K562 (cell line): ENCODE results near the gene IRF6.

Experiments
- BRCA1 ChIP-seq, 2 experiments: fragments of 450-650 bp in 1 of 2; sonication (generic) in 1 of 2; formaldehyde crosslinking in 1 of 2; IDR thresholded peaks; 2 replicates each; pipeline versions ENCODE4 v1.5.0 to v1.6.1; 2017 to 2020; ENCODE audit warnings: mild to moderate bottlenecking in 1 of 2, missing genetic modification reagents in 1 of 2
- ESRRA ChIP-seq: fragments of 450-650 bp; IDR thresholded peaks from 2 replicates; pipeline ENCODE4 v1.6.1; 2014; ENCODE audit warnings: low read depth, mild to moderate bottlenecking, moderate library complexity, borderline replicate concordance
- KDM1A ChIP-seq, 2 experiments: fragments of 450-650 bp; IDR thresholded peaks; 2 replicates each; pipeline ENCODE4 v1.6.1; 2016; ENCODE audit warnings: mild to moderate bottlenecking in 2 of 2
- PHF20 ChIP-seq: fragments of 450-650 bp; IDR thresholded peaks from 2 replicates; pipeline ENCODE4 v1.6.1; 2018; ENCODE audit not compliant: partially characterized antibody
- POLR2AphosphoS2 ChIP-seq: IDR thresholded peaks from 2 replicates; pipeline ENCODE4 v1.6.1; 2012; ENCODE audit warnings: low read length, improper control_type of control experiment
- SIN3A ChIP-seq, 2 experiments: fragments of 150-350 bp in 1 of 2; IDR thresholded peaks; 2 replicates each; pipeline ENCODE4 v1.6.1; 2011 to 2016; ENCODE audit warnings: borderline replicate concordance in 2 of 2, low read depth in 2 of 2, low read length in 2 of 2, mild to moderate bottlenecking in 2 of 2, moderate library complexity in 2 of 2; ENCODE audit not compliant: control insufficient read depth in 1 of 2
- SPI1 ChIP-seq: IDR thresholded peaks from 2 replicates; pipeline ENCODE4 v1.6.1; 2011; ENCODE audit warnings: low read depth, low read length, control low read depth, borderline replicate concordance
- TEAD4 ChIP-seq, 2 experiments: sonication (generic) in 1 of 2; formaldehyde crosslinking in 1 of 2; IDR thresholded peaks; 2 replicates each; pipeline versions ENCODE4 v1.6.1 to v1.8.0; 2012 to 2022; ENCODE audit warnings: borderline replicate concordance in 1 of 2, inconsistent platforms in 1 of 2, low read length in 1 of 2, mild to moderate bottlenecking in 1 of 2, missing genetic modification reagents in 1 of 2
- TF ChIP-seq, protein P1 (sequence below): fragments of 450-650 bp; IDR thresholded peaks from 2 replicates; pipeline ENCODE4 v1.6.1; 2016; ENCODE audit warnings: antibody characterized with exemption
- TF ChIP-seq, protein P2 (sequence below), 3 experiments: fragments of 200-800 bp in 1 of 3; sonication (Bioruptor generic) in 1 of 3; sonication (generic) in 1 of 3; formaldehyde crosslinking in 1 of 3; IDR thresholded peaks; 2 replicates each; pipeline versions ENCODE4 v1.6.1 to v1.8.0; 2016 to 2022; ENCODE audit warnings: mild to moderate bottlenecking in 2 of 3, missing compliant biosample characterization in 2 of 3, missing genetic modification characterization in 2 of 3, missing genetic modification reagents in 1 of 3
- TF ChIP-seq, protein P3 (sequence below), 3 experiments: IDR thresholded peaks in 2 of 3; conservative IDR thresholded peaks in 1 of 3; 2 replicates each; pipeline ENCODE4 v1.5.1; 2011 to 2012; ENCODE audit warnings: low read length in 3 of 3, mild to moderate bottlenecking in 3 of 3, control low read depth in 2 of 3, improper control_type of control experiment in 1 of 3, inconsistent platforms in 1 of 3, low read depth in 1 of 3, mixed read lengths in 1 of 3, moderate library complexity in 1 of 3; ENCODE audit not compliant: insufficient read depth in 2 of 3

- TF ChIP-seq SPI1, result no peak
- no peak for TF ChIP-seq PHF20
- TF ChIP-seq, protein P1, sequence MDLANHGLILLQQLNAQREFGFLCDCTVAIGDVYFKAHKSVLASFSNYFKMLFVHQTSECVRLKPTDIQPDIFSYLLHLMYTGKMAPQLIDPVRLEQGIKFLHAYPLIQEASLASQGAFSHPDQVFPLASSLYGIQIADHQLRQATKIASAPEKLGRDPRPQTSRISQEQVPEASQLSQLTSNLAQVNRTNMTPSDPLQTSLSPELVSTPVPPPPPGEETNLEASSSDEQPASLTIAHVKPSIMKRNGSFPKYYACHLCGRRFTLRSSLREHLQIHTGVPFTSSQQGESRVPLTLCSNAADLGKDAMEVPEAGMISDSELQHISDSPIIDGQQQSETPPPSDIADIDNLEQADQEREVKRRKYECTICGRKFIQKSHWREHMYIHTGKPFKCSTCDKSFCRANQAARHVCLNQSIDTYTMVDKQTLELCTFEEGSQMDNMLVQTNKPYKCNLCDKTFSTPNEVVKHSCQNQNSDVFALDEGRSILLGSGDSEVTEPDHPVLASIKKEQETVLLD, result no peak
- no peak for TF ChIP-seq KDM1A (IDR thresholded peaks at IDR 0.05)
- TF ChIP-seq, protein P2, sequence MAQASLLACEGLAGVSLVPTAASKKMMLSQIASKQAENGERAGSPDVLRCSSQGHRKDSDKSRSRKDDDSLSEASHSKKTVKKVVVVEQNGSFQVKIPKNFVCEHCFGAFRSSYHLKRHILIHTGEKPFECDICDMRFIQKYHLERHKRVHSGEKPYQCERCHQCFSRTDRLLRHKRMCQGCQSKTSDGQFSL (CRISPR knock-in tag; IDR thresholded peaks at IDR 0.05), result no peak
- TF ChIP-seq, protein P2 (tag; IDR thresholded peaks at IDR 0.05), result no peak
- TF ChIP-seq, protein P3, sequence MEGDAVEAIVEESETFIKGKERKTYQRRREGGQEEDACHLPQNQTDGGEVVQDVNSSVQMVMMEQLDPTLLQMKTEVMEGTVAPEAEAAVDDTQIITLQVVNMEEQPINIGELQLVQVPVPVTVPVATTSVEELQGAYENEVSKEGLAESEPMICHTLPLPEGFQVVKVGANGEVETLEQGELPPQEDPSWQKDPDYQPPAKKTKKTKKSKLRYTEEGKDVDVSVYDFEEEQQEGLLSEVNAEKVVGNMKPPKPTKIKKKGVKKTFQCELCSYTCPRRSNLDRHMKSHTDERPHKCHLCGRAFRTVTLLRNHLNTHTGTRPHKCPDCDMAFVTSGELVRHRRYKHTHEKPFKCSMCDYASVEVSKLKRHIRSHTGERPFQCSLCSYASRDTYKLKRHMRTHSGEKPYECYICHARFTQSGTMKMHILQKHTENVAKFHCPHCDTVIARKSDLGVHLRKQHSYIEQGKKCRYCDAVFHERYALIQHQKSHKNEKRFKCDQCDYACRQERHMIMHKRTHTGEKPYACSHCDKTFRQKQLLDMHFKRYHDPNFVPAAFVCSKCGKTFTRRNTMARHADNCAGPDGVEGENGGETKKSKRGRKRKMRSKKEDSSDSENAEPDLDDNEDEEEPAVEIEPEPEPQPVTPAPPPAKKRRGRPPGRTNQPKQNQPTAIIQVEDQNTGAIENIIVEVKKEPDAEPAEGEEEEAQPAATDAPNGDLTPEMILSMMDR (IDR thresholded peaks at IDR 0.05 in 2 of 3, conservative IDR thresholded peaks at IDR 0.05 in 1 of 3; ENCODE audit: insufficient read depth in 2 of 3, low read depth in 1 of 3, low read length in 3 of 3), result no peak
- TF ChIP-seq ESRRA, result no peak
- no peak for TF ChIP-seq BRCA1 (IDR thresholded peaks at IDR 0.05)
- no peak for TF ChIP-seq BRCA1 (CRISPR knock-in tag; IDR thresholded peaks at IDR 0.05)
- no peak for TF ChIP-seq SIN3A (IDR thresholded peaks at IDR 0.05; ENCODE audit: borderline replicate concordance in 2 of 2, control insufficient read depth in 1 of 2, low read depth in 2 of 2, low read length in 2 of 2)
- no peak for TF ChIP-seq TEAD4 (IDR thresholded peaks at IDR 0.05; ENCODE audit: low read length)
- no peak for TF ChIP-seq TEAD4 (CRISPR knock-in tag; IDR thresholded peaks at IDR 0.05; ENCODE audit: borderline replicate concordance)
- no peak for TF ChIP-seq POLR2AphosphoS2
These were observed 14.0 kb downstream of the IRF6 start for GRCh38 chr1:209791920-209792319.
